Vagina (tissue), 2 donors: ENCODE data around the gene LRRC51.

Experiments used
- CTCF ChIP-seq, 3 experiments: fragments of 450-650 bp in 2 of 3; fragments of 200-600 bp in 1 of 3; sonication (generic) in 1 of 3; IDR thresholded peaks; one replicate each; pipeline ENCODE4 v1.5.1; 2017 to 2019; ENCODE audit warnings: antibody characterized with exemption in 3 of 3, mild to moderate bottlenecking in 2 of 3, moderate library complexity in 2 of 3
- POLR2A ChIP-seq, 2 donors: fragments of 450-650 bp; IDR thresholded peaks; one replicate each; pipeline ENCODE4 v1.6.1; 2017; ENCODE audit warnings: antibody characterized with exemption in 2 of 2, mild to moderate bottlenecking in 2 of 2, moderate library complexity in 2 of 2
- POLR2AphosphoS5 ChIP-seq, 2 donors: sonication (generic); formaldehyde crosslinking; IDR thresholded peaks; one replicate each; pipeline ENCODE4 v1.9.0; 2017; ENCODE audit warnings: antibody characterized with exemption in 2 of 2, mild to moderate bottlenecking in 2 of 2, low read depth in 1 of 2; ENCODE audit not compliant: insufficient read depth in 1 of 2

DNA sequence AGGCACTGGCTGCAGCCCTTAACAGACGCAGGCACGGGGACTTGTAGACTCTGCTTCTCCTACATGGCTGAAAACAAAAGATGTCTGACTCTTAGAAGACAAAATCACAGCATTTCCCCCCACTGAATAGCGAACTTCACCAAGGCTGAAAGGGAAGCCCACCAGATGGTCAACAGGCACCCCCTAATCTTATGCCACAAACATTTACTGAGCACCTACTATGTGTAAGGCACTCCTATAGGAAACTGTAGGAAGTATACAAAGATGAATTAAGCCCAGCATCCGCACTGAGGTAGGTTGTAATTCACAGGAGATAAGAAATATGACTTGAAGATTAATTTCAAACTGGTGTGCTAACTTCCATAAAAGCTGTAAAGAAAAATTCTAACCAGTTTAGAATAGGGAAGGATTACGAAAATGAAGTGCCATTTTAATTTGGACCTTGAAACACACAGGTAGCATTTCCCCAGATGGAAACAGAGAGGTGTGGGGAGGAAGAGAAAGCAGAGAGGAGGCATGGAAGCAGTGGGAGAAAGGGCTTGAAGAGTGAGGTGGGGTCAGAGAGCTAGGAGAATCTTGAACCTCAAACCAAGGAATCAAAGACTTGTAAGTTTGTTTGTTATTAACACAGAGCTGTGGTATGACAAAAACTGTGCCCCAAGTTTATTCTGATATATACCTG lies 38.4 kb upstream of the LRRC51 start:
- TF ChIP-seq CTCF (IDR thresholded peaks at IDR 0.05) (no peak), POLR2AphosphoS5 (IDR thresholded peaks at IDR 0.05; ENCODE audit: insufficient read depth in 1 of 2, low read depth in 1 of 2) (peak in 1 of 2 donors; percentile 3), POLR2A (IDR thresholded peaks at IDR 0.05) (no peak)
